HUES48 (cell line): Measurements from ENCODE around the gene ZDHHC18.

Source experiments
- H3K27ac ChIP-seq: one replicate; pipeline ENCODE4 v1.7.0; 2013; ENCODE audit warnings: low read depth, low read length, inconsistent platforms
- H3K27me3 ChIP-seq: 2 replicates; pipeline ENCODE4 v1.6.1; 2013; ENCODE audit warnings: mild to moderate bottlenecking, low read length; ENCODE audit not compliant: control insufficient read depth, insufficient read depth
- H3K36me3 ChIP-seq: 2 replicates; pipeline ENCODE4 v1.6.1; 2013; ENCODE audit warnings: low read length; ENCODE audit not compliant: control insufficient read depth, insufficient read depth
- H3K4me1 ChIP-seq: 2 replicates; pipeline ENCODE4 v1.6.1; 2013; ENCODE audit warnings: mild to moderate bottlenecking, low read length; ENCODE audit not compliant: control insufficient read depth, insufficient read depth
- H3K4me3 ChIP-seq: 2 replicates; pipeline ENCODE4 v1.5.1; 2013; ENCODE audit warnings: mild to moderate bottlenecking, low read depth, low read length
- H3K9ac ChIP-seq: 2 replicates; pipeline ENCODE4 v1.6.1; 2013; ENCODE audit warnings: mild to moderate bottlenecking, low read depth, low read length, moderate library complexity
- H3K9me3 ChIP-seq: 2 replicates; pipeline ENCODE4 v1.6.1; 2013; ENCODE audit warnings: low read length; ENCODE audit not compliant: control insufficient read depth, insufficient read depth

The ZDHHC18 gene

DNA sequence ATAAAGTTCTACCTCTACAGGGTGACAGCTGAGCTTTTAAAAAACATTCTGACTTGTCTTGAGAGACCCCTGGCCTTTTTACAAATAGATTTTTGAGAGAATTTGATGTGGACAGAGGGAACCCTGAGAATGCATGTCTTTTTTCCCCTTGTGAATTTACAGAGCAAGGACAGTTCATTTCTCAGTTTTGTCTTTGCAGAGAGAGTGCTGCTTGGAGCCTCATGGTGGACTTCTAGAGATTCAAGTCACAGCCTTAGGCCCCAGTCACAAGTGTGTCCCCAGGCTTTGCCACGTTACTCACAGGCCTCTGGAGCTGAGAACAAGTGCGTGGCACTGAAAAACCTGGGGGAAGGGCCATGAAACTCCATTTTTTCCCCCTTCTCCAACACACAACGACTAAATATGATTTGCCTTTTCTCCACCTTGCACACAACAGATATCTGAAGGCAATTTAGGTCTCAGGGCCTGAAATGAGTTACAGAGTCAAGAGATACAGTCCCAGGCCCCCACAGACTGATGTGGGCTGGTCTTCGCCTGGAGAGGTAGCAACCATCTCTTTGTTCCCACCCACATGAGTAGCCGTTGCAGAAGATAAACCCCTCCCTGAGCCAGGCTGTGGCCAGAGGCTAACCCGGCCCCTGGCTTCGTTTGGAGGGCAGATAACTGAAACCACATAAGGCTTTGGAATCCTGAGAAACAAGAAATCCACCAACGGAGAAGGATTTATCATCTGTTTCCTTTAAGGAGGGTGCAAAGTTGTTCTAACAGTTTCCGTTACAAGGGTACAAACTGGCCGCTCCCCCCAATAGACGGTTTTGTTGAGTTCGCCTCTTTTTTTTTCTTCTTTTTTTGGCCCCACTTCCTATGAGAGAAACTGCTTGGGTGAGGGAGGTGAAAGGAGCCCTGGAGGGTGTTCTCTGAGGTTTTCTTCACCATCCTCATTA lies 39.8 kb upstream of the ZDHHC18 start:
- Histone ChIP-seq H3K4me1 (peaks cover 34% of the 10 kb centered on the region), H3K9ac (peak overlapping the region; percentile 86), H3K36me3 (peaks cover 18% of the 10 kb centered on the region), H3K27ac (peak overlapping the region; percentile 99), H3K9me3 (no peaks in the 10 kb centered on the region), H3K4me3 (peak overlapping the region; percentile 92), H3K27me3 (no peaks in the 10 kb centered on the region)

DNA sequence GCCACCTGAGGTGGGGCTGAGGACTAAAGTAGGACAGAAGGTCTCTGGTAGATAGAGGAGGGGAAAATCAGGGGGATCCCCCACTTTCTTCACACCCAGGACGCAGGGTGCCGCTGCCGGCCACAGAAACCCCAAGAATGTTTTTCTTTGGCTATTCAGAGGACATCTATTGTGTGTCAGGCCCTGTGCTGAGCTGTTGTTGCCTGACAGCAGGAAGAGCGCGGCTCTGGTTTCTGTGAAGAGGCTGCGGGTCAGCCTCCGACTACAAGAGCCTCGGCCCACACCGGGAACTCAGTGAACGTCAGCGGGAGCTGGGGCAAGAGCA lies 39.1 kb upstream of the ZDHHC18 start:
- no peaks in the 10 kb centered on the region for H3K27me3 ChIP-seq
- peaks cover 12% of the 10 kb centered on the region for H3K36me3 ChIP-seq
- H3K4me3 ChIP-seq = peak overlapping the region; percentile 92
- peaks cover 34% of the 10 kb centered on the region for H3K4me1 ChIP-seq
- no peaks in the 10 kb centered on the region for H3K9me3 ChIP-seq
- H3K9ac ChIP-seq = peak overlapping the region; percentile 86
- H3K27ac ChIP-seq = peak overlapping the region; percentile 99

DNA sequence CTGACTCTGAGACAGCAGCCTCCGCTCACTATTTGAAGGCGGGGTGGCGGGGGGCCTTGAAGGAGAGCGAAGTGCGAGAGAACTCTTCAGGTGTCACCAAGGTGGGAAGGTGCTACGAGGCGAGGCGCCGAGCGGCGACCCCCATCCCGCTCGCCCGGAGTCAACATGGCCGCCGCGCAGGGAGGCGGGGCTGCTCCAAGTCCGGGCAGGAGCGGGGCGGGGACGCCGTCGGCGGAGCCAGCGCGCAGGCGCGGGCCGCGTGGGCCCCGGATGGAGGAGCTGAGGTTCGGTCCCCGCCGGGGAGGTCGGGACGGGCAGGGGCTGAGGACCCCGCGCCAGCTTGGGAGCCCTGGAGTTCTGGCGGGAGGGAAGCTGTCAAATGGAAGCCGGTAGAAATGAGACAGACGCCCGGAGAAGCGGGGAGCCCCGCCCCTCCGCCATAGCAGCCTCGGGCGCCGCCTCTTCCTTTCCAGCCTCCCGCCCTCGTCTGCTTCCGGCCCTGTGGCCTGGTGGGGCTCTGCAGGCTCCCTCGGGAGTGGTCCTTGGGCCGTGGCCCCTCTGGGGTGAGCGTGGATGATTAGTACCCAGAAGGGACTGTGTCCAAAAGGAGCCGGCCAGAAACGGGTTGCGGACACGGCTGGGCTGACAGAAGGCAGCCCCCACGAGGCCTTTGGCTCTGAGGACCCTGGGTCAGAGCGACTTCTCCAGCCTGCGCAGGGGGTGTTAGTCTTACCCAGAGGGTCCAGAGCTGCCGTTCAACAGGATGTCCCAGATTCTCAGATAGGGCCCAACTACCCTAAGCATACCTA lies 38.6 kb upstream of the ZDHHC18 start, which contains the start of gene PIGV:
TSS of gene PIGV (plus strand) at position 245 of the 809 bp plus-strand sequence. CDS start 2,866 bp downstream, outside the sequence.
- Histone ChIP-seq H3K9me3 (no peaks in the 10 kb centered on the region), H3K4me3 (peak within 1 kb of the TSS; percentile 92), H3K4me1 (peaks cover 34% of the 10 kb centered on the region), H3K27ac (peak within 1 kb of the TSS; percentile 99), H3K9ac (peak within 1 kb of the TSS; percentile 86), H3K27me3 (no peaks in the 10 kb centered on the region), H3K36me3 (peaks cover 6% of the 10 kb centered on the region)

GRCh38 chr1:26788515-26788785 lies 38.0 kb upstream of the ZDHHC18 start:
- Histone ChIP-seq H3K4me3 (peak overlapping the region; percentile 92), H3K4me1 (peaks cover 30% of the 10 kb centered on the region), H3K27me3 (no peaks in the 10 kb centered on the region), H3K9me3 (no peaks in the 10 kb centered on the region), H3K27ac (peak overlapping the region; percentile 99), H3K9ac (peak overlapping the region; percentile 86), H3K36me3 (0 out of 2 replicates have a peak, but pooled peaks cover under 1% of the 10 kb centered on the region)

DNA sequence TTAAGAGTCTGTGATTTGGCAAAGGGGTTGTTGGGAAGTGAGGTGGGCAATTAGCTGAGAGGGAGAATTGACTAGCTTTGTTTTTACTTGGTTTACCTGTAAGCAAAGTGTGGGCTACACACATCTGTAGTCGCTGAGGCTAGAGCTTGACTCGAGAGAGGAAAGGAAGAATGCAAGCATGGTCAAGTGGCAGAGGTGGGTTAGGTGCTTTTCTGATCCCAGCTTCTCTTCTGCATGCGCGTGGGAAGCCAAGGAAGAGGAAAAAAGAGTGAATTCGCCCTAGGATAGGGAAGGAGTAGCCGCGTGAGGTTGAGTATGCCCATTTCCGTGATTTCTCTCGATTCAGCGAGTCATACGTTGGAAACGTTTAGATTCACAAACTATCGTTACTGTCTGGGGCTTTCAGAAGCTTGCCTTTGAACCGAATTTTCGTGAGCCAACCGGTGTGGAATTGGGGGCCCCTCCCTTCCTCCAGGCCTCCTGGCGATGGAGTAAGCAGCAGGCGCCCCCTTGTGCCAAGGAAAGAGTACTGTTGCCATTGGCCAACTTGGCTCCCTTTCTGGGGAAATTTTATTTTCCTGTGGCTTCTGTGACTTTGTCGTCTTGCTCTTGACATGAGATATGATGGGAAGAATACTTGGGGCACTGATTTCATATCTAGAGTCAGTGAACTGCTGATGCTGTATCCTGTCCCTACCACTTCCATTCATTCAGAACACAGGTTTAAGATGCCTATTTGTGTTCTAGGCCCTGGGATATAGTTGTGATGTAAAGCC lies 37.5 kb upstream of the ZDHHC18 start:
- H3K4me1 ChIP-seq = peaks cover 26% of the 10 kb centered on the region
- peak overlapping the region; percentile 99 for H3K27ac ChIP-seq
- H3K27me3 ChIP-seq = no peaks in the 10 kb centered on the region
- peaks cover 2% of the 10 kb centered on the region for H3K36me3 ChIP-seq
- no peaks in the 10 kb centered on the region for H3K9me3 ChIP-seq
- peak overlapping the region; percentile 86; the same call in 1 of the 2 replicates for H3K9ac ChIP-seq
- H3K4me3 ChIP-seq = peak overlapping the region; percentile 92

- Histone ChIP-seq H3K27ac (no peak overlapping the region), H3K9ac (no peak overlapping the region)
Measured at GRCh38 chr1:26789612-26789865, 36.9 kb upstream of the ZDHHC18 start.

GRCh38 chr1:26789931-26790330 lies 36.6 kb upstream of the ZDHHC18 start:
- no peaks in the 10 kb centered on the region for H3K27me3 ChIP-seq
- H3K4me1 ChIP-seq = peaks cover 26% of the 10 kb centered on the region
- no peak overlapping the region for H3K4me3 ChIP-seq
- peaks cover 11% of the 10 kb centered on the region for H3K36me3 ChIP-seq
- no peak overlapping the region for H3K27ac ChIP-seq
- no peak overlapping the region for H3K9ac ChIP-seq
- no peaks in the 10 kb centered on the region for H3K9me3 ChIP-seq

More at GRCh38 chr1:26789612-26789865, 36.9 kb upstream of the ZDHHC18 start:
- Histone ChIP-seq H3K27me3 (no peaks in the 10 kb centered on the region), H3K4me1 (peaks cover 26% of the 10 kb centered on the region), H3K9me3 (no peaks in the 10 kb centered on the region), H3K4me3 (no peak overlapping the region), H3K36me3 (peaks cover 7% of the 10 kb centered on the region)

DNA sequence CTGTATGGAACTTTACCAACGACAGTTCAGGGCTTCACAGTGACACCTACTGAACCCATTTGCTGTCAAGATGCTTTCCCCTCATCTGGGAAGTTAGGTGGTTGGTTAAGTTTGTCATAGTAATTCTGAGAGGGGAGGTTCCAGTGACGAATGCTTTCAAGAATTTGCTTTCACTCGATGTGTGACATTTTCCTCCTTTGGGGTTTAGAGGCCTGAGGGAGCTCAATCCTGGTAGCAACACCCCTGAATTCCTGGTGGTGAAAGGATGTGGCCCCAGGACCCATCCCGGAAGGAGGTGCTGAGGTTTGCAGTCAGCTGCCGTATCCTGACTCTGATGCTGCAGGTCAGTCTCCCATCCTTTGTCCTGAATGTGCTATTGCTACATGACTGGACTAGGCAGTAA lies 35.9 kb upstream of the ZDHHC18 start:
- no peak overlapping the region for H3K4me3 ChIP-seq
- H3K4me1 ChIP-seq = peaks cover 24% of the 10 kb centered on the region
- H3K27ac ChIP-seq = no peak overlapping the region
- no peaks in the 10 kb centered on the region for H3K27me3 ChIP-seq
- no peaks in the 10 kb centered on the region for H3K9me3 ChIP-seq
- H3K36me3 ChIP-seq = peaks cover 15% of the 10 kb centered on the region
- H3K9ac ChIP-seq = no peak overlapping the region

DNA sequence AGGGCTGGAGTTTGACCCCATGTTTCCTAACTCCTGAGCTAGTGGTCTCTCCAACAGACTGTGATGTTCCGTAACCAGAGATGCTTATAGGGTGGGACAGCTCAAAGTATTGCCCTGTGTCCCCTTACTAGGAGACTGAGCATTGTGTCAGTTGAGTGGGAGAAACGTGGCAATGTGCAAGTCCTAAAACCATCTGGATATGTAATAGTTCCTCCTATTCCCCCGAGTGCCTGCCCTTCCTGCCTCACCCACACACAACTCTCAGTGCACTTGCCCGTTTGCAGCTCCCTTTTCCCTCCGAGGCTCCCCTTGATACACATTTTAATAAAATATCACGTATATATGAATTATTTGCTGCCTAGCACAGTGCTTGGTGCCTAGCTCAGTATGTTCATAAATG lies 35.3 kb upstream of the ZDHHC18 start:
- Histone ChIP-seq H3K27me3 (no peaks in the 10 kb centered on the region), H3K4me3 (no peak overlapping the region), H3K9ac (no peak overlapping the region), H3K9me3 (no peaks in the 10 kb centered on the region), H3K36me3 (peaks cover 15% of the 10 kb centered on the region), H3K4me1 (peaks cover 18% of the 10 kb centered on the region), H3K27ac (no peak overlapping the region)

DNA sequence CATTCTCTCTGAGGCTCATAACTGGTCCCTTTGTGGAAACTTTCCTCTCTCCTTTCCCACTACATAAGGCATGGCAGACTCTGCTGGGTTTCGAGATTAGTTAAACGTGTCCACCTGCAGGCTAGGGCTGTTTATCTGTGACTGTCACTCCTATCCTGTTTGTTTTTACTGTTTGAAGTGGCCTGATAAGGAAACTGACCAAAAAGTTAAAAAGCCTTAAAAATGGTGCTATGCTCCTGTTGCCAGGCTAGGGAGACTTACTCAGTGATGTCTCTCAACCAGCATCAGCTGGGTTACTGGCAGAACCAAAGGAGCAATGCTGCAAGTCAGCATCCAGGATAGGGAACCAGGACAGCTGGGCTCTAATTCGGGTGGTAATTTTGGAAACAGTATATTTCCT lies 34.9 kb upstream of the ZDHHC18 start:
- Histone ChIP-seq H3K27ac (no peak overlapping the region), H3K36me3 (peaks cover 15% of the 10 kb centered on the region), H3K9ac (no peak overlapping the region), H3K4me1 (peaks cover 13% of the 10 kb centered on the region), H3K27me3 (no peaks in the 10 kb centered on the region), H3K9me3 (no peaks in the 10 kb centered on the region), H3K4me3 (no peak overlapping the region)
